GM12875 (cell line): ENCODE data around the gene CABCOCO1.

Source experiments
- H3K4me3 ChIP-seq: one replicate; pipeline ENCODE4 v1.5.1; 2011; ENCODE audit warnings: low read depth, low read length, control low read depth
- TF ChIP-seq, protein P1 (sequence below): IDR thresholded peaks from 2 replicates; pipeline ENCODE4 v1.5.1; 2011; ENCODE audit warnings: low read depth, mild to moderate bottlenecking, control low read depth, inconsistent platforms, low read length, moderate library complexity, borderline replicate concordance; ENCODE audit not compliant: insufficient read depth

CABCOCO1 gene

DNA sequence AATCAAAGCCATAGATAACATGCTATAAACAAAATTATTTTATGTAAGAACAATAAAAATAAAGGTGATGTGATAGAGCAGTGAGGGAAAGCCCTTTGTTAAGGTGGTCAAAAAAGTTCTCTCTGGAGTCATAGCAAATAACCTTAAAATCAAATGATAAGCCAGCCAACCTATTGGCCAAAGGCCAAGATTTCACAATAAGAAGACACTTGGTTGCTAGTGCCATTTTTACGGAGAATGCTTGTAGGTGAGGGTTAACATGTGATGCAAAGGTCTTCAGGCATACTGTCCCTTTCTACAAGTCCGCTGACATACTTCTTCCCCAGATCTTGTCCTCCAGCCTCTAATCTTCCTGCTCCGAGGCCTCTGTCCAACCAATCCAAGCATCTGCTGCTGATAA lies 140.5 kb downstream of the CABCOCO1 start:
- H3K4me3 ChIP-seq: no peak overlapping the region
- TF ChIP-seq, protein P1, sequence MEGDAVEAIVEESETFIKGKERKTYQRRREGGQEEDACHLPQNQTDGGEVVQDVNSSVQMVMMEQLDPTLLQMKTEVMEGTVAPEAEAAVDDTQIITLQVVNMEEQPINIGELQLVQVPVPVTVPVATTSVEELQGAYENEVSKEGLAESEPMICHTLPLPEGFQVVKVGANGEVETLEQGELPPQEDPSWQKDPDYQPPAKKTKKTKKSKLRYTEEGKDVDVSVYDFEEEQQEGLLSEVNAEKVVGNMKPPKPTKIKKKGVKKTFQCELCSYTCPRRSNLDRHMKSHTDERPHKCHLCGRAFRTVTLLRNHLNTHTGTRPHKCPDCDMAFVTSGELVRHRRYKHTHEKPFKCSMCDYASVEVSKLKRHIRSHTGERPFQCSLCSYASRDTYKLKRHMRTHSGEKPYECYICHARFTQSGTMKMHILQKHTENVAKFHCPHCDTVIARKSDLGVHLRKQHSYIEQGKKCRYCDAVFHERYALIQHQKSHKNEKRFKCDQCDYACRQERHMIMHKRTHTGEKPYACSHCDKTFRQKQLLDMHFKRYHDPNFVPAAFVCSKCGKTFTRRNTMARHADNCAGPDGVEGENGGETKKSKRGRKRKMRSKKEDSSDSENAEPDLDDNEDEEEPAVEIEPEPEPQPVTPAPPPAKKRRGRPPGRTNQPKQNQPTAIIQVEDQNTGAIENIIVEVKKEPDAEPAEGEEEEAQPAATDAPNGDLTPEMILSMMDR: no peak

- H3K4me3 ChIP-seq: no peak overlapping the region
- TF ChIP-seq, protein P1: no peak
Observed at GRCh38 chr10:61804414-61804813, 141.7 kb downstream of the CABCOCO1 start.

- TF ChIP-seq, protein P1: no peak
- H3K4me3 ChIP-seq: no peak overlapping the region
Observed at GRCh38 chr10:61805091-61805490, 142.4 kb downstream of the CABCOCO1 start.

- TF ChIP-seq, protein P1: no peak
- H3K4me3 ChIP-seq: no peak overlapping the region
Observed at GRCh38 chr10:61810263-61810662, 147.5 kb downstream of the CABCOCO1 start.

DNA sequence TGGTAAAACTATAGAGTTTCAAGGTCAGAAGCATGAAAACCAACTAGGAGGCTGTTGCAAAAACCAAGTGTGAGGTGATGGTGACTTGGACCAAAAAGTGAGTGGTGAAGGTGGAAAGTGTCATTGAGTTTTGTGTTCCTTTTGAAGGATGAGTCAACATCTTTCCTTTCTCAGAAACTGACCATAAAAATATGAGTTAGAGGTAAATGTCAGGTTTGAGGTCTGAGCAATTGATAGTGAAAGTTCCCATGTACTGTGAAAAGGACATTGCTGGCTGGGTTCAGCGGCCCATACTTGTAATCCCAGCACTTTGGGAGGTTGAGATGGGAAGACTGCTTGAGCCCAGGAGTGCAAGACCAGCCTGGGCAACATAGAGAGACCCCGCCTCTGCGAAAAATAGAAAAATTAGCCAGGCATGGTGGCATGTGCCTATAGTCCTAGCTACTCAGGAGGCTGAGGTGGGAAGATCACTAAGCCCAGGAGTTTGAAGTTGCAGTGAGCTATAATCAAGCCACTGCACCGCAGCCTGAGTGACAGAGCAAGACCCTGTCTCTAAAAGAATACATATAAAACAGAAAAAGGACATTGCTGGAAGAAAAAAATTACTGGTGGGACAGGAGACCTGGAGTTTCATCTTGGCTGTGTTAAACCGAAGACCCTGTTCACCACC lies 149.5 kb downstream of the CABCOCO1 start:
- TF ChIP-seq, protein P1: no peak

DNA sequence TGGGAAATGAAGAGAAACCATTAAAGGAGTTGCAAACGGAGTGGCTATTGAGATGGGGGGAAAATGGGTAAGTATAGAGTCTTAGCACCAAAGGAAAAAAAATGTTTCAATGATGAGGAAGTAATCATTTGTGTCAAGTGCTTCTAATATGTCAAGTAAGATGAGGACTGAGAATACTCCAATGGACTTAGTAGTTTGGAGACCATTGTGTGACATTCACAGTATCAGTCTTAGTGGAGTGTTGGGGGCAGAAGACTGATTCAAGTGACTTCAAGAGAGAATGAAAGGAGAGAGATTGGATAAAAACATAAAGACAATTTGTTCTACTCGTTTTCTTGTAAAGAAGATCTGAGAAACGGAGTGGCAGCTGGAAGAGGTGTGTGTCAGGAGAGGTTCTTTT lies 150.2 kb downstream of the CABCOCO1 start:
- no peak overlapping the region for H3K4me3 ChIP-seq
- TF ChIP-seq, protein P1: no peak

More for the DNA sequence above, 149.5 kb downstream of the CABCOCO1 start:
- H3K4me3 ChIP-seq: no peak overlapping the region

- TF ChIP-seq, protein P1: no peak
- no peak overlapping the region for H3K4me3 ChIP-seq
Observed at GRCh38 chr10:61814160-61814559, 151.4 kb downstream of the CABCOCO1 start.
